ENCODE results near the gene TTC19. TPM values are rescaled to one million over a fixed set of nuclear protein-coding genes. Genes with fewer than 3 reads are reported as not detected.

Gene TTC19
- total and polyA plus RNA-seq, 2 of the 8 experiments (the other 6 are each of a cell fraction or from before 2014, with no cell fraction given) = 11.8 to 55.0 TPM

GRCh38 chr17:16066125-16066524 lies 66.5 kb downstream of the TTC19 start (continued):
- no peak for TF ChIP-seq GABPA (IDR thresholded peaks at IDR 0.05; ENCODE audit: borderline replicate concordance, insufficient read depth, low read length)
- TF ChIP-seq SP2 (IDR thresholded peaks at IDR 0.05; ENCODE audit: low read length) = no peak
- TF ChIP-seq CBX8 (IDR thresholded peaks at IDR 0.05; ENCODE audit: borderline replicate concordance, low read depth, low read length) = no peak
- no peak for TF ChIP-seq FOSL1 (IDR thresholded peaks at IDR 0.05; ENCODE audit: insufficient read depth, low read depth, low read length)
- no peak for TF ChIP-seq TAF7 (optimal IDR thresholded peaks at IDR 0.05; ENCODE audit: borderline replicate concordance, low read depth, low read length)

Measured in H1 (cell line).